Lower leg skin (tissue), 3 donors: ENCODE measurements around the gene TSNAXIP1.

Experiments used
- POLR2A ChIP-seq, 2 donors: fragments of 450-650 bp; IDR thresholded peaks; one replicate each; pipeline ENCODE4 v1.6.1; 2016 to 2017; ENCODE audit warnings: antibody characterized with exemption in 2 of 2, mild to moderate bottlenecking in 1 of 2, moderate library complexity in 1 of 2
- TF ChIP-seq, protein P1 (sequence below), 3 donors: fragments of 450-650 bp; IDR thresholded peaks; one replicate each; pipeline ENCODE4 v1.5.1; 2016; ENCODE audit warnings: antibody characterized with exemption in 3 of 3, mild to moderate bottlenecking in 3 of 3, moderate library complexity in 2 of 3

DNA sequence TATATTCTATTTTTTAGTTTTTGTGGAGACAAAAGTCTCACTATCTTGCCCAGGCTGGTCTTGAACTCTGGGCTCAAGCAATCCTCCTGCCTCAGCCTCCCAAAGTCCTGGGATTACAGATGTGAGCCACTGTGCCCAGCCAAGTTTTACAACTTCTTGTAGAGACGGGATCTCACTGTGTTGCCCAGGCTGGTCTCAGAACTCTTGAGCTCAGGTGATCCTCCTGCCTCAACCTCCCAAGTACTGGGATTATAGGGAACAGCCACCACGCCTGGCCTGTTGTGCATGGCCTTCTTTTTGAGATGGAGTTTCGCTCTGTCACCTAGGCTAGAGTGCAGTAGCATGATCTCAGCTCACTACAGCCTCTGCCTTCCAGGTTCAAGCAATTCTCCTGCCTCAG lies 47.0 kb downstream of the TSNAXIP1 start:
- TF ChIP-seq, protein P1, sequence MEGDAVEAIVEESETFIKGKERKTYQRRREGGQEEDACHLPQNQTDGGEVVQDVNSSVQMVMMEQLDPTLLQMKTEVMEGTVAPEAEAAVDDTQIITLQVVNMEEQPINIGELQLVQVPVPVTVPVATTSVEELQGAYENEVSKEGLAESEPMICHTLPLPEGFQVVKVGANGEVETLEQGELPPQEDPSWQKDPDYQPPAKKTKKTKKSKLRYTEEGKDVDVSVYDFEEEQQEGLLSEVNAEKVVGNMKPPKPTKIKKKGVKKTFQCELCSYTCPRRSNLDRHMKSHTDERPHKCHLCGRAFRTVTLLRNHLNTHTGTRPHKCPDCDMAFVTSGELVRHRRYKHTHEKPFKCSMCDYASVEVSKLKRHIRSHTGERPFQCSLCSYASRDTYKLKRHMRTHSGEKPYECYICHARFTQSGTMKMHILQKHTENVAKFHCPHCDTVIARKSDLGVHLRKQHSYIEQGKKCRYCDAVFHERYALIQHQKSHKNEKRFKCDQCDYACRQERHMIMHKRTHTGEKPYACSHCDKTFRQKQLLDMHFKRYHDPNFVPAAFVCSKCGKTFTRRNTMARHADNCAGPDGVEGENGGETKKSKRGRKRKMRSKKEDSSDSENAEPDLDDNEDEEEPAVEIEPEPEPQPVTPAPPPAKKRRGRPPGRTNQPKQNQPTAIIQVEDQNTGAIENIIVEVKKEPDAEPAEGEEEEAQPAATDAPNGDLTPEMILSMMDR (IDR thresholded peaks at IDR 0.05), result no peak
- TF ChIP-seq POLR2A (IDR thresholded peaks at IDR 0.05), result no peak
